K562 treated with DMSO at 1 percent for 12 hours (cell line): ENCODE measurements around the gene NFATC3. TPM values are rescaled to one million over a fixed set of nuclear protein-coding genes. Genes with fewer than 3 reads are reported as not detected.

Experiments used
- total RNA-seq: library from RNA; unstranded; fragments of 300-600 nt; gene quantifications from 2 replicates; pipeline ENCODE4 v1.2.3, GENCODE V29; 2022; ENCODE audit not compliant: insufficient read depth

NFATC3 gene
- total RNA-seq = 12.5 and 41.1 TPM in 2 replicates

GRCh38 chr16:68085259-68086071 lies at the start of gene NFATC3:
Gene NFATC3 (plus strand): TSS chr16:68085370. CDS start chr16:68085682, 312 bp downstream.

DNA sequence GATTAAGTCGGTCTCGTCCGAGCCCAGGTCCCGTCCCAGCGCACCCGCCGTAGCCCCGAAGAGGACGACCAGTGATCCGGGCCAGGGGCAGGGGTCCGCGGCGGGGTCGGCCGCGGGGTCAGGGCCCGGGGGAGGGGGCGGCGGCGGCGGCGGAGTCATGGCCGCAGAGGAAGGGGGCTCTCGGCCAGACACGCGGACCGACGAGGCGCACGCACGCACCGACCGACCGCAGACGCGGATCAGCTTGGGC lies 150.6 kb downstream of the NFATC3 start, which contains the start of gene ESRP2:
Gene ESRP2, minus strand, starts transcription at position 241 of the 250 bp plus-strand sequence. Its CDS starts 82 bp downstream, at position 159.

GRCh38 chr16:68244903-68245853 lies 160.0 kb downstream of the NFATC3 start, which contains the start of gene PLA2G15:
Gene PLA2G15 (plus strand): TSS chr16:68245373. CDS start chr16:68245427, 54 bp downstream.

DNA sequence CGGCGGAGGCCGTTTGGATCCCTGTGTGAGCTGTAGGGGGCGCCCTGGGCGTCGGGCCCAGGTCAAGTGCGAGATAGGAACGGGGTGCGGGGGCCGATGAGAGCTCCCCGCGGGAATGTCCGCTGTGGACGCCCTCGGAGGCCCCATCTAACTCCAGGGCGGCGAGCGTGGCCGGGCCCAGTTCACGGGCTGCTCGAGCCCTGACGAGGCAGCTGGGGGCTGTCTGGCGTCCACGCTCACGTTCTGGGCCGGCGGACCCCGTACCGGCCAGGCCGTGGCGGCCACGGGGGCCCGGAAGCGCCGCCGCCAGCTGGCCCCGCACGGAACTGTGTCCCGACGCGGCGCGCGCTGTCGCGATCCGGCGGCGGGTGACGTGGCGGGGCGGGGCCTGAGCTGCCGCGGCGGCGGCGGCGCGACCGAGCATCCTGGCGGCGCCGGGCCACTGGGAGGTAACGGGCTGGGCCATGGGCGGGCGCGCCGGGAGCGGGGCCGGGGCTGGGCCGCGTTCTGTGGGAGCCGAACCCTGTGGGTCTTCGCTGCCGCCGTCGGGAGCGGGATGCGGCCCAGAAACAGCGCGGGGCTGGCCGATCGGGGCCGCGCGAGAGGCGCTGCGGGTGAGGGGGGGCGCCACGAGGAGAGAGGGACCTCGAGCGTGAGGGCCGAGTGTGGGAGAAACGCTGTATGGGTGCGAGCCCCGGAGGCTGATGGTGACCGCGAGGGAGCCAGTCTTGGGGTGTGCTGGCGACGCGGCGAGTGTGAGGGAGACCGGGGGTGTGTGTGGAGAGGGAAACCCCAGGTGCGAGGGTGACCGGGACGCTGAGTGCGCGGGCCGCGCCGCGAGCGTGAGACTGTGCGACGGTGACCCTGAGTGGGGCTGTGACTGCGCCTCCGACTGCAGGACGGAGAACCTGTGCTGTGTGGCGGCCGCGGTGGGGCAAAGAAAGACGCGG lies 179.2 kb downstream of the NFATC3 start, which contains the start of gene SLC7A6:
Gene SLC7A6, plus strand, starts transcription at position 399 of the 950 bp plus-strand sequence. CDS start 10,201 bp downstream, outside the sequence.

Other genes with a start within 250 kb of the NFATC3 start
- 42.8 and 44.4 TPM in 2 replicates for gene THAP11, start 243.1 kb upstream of the NFATC3 start, total RNA-seq
- gene NUTF2, start 238.4 kb upstream of the NFATC3 start, total RNA-seq = 73.0 and 85.5 TPM in 2 replicates
- gene CENPT, start 237.7 kb upstream of the NFATC3 start, total RNA-seq = 49.8 and 70.8 TPM in 2 replicates
- gene EDC4, start 212.3 kb upstream of the NFATC3 start, total RNA-seq = 44.1 and 77.8 TPM in 2 replicates
- gene NRN1L, start 200.5 kb upstream of the NFATC3 start, total RNA-seq = 3.5 and 4.0 TPM in 2 replicates
- gene PSKH1, start 192.1 kb upstream of the NFATC3 start, total RNA-seq = 26.9 and 37.2 TPM in 2 replicates
- 1.0 and 1.2 TPM in 2 replicates for gene CTRL, start 153.5 kb upstream of the NFATC3 start, total RNA-seq
- gene PSMB10, start 148.5 kb upstream of the NFATC3 start, total RNA-seq = 68.4 and 108 TPM in 2 replicates
- 5.9 and 13.3 TPM in 2 replicates for gene LCAT, start 141.2 kb upstream of the NFATC3 start, total RNA-seq
- gene SLC12A4, start 116.7 kb upstream of the NFATC3 start, total RNA-seq = 12.0 and 20.0 TPM in 2 replicates
- not detected in 2 replicates for gene DPEP3, start 104.9 kb upstream of the NFATC3 start, total RNA-seq
- gene DPEP2, start 85.9 kb upstream of the NFATC3 start, total RNA-seq = 1.7 and 4.6 TPM in 2 replicates
- gene DPEP2NB, start 69.5 kb upstream of the NFATC3 start, total RNA-seq = not detected in 2 replicates
- gene DDX28, start 62.1 kb upstream of the NFATC3 start, total RNA-seq = 12.3 and 13.7 TPM in 2 replicates
- gene DUS2, start 62.1 kb upstream of the NFATC3 start, total RNA-seq = 8.5 and 13.1 TPM in 2 replicates
- not detected in 2 replicates for gene ESRP2, start 150.8 kb downstream of the NFATC3 start, total RNA-seq
- 32.1 and 40.4 TPM in 2 replicates for gene PLA2G15, start 160.0 kb downstream of the NFATC3 start, total RNA-seq
- 5.4 and 23.3 TPM in 2 replicates for gene SLC7A6, start 179.2 kb downstream of the NFATC3 start, total RNA-seq
- gene SLC7A6OS, start 225.6 kb downstream of the NFATC3 start, total RNA-seq = 7.8 and 17.5 TPM in 2 replicates
- gene PRMT7, start 225.6 kb downstream of the NFATC3 start, total RNA-seq = 42.4 and 57.2 TPM in 2 replicates